NCI-H2196 (cell line): Measurements from ENCODE around the gene TAMALIN.

Experiments
- DNase-seq: peaks from one replicate; lab custom pipeline; 2025; ENCODE audit not compliant: unreplicated experiment; lab: John Stamatoyannopoulos, UW

Gene TAMALIN

GRCh38 chr12:51980809-51981127 is 26.0 kb upstream of the TAMALIN start:
- DNase-seq = no peak

- no peak for DNase-seq
These were observed 22.1 kb upstream of the TAMALIN start for GRCh38 chr12:51984657-51985056.

DNA sequence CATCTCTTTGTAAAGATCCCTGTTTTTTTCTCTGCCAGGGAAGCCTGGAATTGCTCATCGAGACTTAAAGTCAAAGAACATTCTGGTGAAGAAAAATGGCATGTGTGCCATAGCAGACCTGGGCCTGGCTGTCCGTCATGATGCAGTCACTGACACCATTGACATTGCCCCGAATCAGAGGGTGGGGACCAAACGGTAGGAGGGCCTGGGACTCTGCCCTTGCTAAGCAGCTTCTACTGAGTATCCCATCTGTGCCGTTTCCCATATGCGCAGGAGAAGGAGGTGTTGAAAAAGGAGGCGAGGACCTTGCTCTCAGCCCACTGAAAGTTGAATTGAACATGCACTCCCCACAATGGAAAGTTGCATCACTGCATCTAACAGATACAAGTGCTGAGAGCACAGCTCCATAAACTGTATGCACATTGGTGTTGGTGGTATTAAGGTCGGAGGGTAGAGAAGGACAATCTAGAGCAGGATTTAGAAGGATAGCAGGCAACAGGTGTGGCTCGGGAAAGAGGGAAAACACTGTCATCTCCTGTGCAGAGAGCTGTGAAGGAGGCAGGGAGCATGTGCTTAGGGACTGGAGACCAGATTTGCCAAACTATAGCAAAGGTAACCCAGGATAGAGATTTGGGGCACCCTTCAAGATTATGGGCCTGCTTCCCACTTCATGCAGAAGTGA is 21.5 kb upstream of the TAMALIN start:
- no peak for DNase-seq

DNA sequence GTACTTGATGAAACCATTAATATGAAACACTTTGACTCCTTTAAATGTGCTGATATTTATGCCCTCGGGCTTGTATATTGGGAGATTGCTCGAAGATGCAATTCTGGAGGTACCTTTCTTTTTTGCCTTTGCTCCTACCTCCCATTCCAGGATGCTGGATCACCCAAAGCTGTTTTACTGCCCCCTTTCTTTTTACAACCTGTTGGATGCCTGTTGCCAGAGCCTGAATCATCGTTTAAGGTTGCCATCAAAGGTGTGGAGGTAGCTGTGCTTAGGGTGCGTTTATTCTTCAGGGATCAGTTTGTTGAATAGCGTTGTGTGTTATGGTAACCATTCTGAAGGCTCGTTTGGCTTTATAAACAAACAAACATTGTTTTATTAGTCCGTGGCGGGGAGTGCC is 19.9 kb upstream of the TAMALIN start:
- DNase-seq = no peak

DNA sequence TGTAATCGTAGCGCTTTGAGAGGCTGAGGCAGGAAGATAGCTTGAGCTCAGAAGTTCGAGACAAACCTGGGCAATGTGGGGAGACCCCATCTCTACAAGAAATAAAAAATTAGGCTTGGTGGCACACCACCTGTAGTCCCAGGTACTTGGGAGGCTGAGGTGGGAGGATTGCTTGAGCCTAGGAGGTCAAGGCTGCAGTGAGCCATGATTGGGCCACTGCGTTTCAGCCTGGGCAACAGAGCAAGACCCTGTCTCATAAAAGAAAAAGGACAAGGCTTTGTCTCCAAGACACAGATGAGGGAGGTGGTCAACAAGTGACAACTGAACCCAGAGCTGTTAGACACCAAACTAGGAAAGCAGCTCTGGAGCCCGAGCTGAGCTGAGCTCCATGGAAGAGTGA is 14.5 kb upstream of the TAMALIN start:
- no peak for DNase-seq

DNA sequence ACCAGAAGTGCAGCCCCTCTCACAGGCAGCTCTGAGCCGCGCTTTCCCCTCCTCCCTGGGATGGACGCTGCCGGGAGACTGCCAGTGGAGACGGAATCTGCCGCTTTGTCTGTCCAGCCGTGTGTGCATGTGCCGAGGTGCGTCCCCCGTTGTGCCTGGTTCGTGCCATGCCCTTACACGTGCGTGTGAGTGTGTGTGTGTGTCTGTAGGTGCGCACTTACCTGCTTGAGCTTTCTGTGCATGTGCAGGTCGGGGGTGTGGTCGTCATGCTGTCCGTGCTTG is 12.3 kb upstream of the TAMALIN start:
- DNase-seq = no peak

DNA sequence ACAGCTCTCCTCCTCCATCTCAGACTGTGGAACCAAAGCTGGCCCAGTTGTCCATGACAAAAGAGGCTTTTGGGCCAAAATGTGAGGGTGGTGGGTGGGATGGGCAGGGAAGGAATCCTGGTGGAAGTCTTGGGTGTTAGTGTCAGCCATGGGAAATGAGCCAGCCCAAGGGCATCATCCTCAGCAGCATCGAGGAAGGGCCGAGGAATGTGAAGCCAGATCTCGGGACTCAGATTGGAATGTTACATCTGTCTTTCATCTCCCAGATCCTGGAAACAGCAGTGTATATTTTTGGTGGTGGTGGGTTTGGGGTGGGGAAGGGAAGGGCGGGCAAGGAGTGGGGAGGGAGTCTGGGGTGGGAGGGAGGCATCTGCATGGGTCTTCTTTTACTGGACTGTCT is 11.8 kb upstream of the TAMALIN start:
- DNase-seq = no peak

DNA sequence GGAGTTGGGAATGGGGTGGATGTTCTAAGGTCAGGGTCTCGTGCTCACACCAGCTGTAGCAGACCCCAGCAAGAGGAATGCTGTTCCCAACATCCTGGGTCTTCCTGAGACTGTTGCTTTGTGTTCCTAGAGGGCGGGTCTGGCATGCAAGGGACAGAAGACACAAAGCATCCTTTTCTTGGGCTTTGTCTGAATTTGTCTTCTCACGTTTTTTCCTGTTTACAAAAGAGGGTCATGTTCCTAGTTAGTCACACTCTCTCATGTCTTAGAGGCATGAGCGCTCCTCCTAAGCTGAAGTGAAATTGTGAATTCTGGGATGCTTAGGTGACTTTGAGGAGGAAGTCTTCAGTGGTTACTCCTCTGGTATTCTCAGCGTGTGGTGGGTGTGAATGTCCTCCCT is 9.6 kb upstream of the TAMALIN start:
- no peak for DNase-seq

DNA sequence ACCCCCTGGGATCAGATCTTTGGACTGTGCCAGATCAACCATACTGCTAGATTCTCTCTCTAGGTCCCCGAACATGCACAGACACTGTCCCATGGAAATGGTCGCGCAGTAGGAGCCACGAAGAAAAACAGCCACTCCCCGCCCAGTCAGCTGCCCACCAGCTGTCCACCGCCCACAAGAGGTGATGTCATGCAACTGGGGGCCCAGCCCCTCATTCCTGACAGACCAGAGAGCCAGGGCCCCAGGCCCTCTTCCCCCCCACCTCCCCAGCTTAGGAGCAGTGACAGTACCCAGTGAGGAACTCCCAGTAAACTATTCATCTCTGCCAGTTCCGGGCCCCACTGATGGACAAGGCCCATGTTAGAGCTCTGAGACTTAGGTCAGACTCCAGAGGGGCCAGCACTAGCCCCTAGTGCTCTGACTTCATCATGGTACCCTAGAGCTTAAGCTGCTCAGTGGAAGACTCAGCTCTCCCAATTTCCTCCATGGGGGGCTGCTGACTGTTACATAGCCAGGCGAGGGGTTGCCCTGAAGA is 3.7 kb upstream of the TAMALIN start:
- DNase-seq = no peak

DNA sequence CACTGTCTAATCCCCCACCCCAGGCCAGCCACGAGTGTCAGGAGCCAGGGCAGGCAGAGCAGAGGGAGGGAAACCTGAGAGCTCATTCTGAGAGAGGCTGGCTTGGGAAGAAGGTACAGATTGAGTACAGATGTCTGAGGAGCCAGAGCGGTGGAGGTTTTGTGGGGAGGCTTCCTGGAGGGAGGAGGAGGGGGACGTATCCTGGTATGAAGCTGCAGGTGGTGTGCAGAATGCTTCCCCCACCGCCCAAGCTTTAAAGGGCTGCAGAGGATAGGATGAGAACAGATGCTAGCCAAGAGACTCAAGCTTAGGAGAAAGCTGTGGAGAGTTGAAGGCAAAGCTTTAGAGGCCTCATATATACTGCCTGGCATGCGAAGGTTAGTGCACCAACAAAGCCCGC is 3.2 kb upstream of the TAMALIN start:
- no peak for DNase-seq

DNA sequence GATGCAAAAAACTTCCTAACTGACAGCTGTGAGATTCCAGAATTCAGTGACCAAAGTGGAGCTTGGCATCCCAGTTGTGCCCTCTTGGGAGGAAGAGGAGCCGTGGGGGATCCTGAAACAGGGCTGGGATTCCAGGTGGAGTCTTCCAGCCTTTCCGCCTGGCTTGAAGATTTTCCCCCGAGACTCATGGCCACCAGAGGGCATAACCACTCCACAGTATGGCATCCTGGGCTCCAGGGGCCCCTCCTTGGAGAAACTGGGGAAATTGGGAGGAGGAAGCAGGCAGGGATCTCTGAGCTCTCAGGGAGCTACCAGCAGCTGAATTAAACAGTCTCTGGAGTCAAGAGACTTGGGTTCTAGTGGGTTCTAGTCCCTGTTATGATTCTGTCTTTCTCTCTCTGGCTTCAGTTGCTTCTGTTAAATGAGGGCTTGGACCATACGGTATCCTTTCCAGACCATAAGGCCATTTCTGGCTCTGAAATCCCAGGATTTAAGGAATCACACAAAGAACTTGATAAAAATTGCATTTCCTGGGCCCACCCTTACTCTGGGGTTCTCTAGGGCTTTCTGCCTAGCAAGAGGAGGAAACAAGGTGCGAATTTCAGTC is 2.6 kb upstream of the TAMALIN start:
- peak; percentile 68 for DNase-seq

DNA sequence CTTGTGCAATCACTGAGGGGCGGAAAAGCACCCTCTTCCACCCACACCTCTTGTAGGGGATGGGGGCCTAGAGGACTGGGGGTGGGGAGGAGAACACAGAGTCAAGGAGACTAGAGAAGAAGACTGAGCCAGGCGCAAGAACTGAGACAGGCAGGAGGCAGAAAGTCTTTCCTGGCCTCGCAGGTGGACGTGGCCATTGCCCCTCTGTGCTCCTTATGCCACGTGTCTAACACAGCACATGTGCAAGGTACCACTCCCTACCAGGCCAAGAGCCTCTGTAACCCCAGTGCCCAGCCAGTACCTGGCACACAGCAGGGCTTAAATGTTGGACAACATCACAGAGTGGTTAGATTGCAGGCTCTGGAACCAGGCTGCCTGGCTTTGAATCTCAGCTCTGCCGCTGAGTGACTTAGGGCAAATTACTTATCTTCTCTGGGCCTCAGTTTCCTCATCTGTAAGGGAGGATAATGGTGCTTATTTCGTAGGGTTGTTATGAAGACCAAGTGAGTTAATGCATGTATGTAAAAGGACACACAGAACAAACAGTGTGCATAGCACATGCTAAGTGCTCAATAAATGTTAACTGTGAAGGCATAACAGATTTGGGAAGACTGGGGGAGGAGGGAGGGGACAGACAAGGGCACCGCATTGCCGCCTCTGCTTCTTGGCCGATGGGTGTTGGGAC is 1.4 kb upstream of the TAMALIN start:
- DNase-seq = no peak

- no peak for DNase-seq
These were observed 643 bp upstream of the TAMALIN start for GRCh38 chr12:52005903-52006703.

- no peak for DNase-seq
These were observed 594 bp downstream of the TAMALIN start for GRCh38 chr12:52007158-52007921.

- DNase-seq = no peak
These were observed 1.3 kb downstream of the TAMALIN start for GRCh38 chr12:52007982-52008510.

GRCh38 chr12:52009081-52009751 is 2.5 kb downstream of the TAMALIN start:
- DNase-seq = no peak

DNA sequence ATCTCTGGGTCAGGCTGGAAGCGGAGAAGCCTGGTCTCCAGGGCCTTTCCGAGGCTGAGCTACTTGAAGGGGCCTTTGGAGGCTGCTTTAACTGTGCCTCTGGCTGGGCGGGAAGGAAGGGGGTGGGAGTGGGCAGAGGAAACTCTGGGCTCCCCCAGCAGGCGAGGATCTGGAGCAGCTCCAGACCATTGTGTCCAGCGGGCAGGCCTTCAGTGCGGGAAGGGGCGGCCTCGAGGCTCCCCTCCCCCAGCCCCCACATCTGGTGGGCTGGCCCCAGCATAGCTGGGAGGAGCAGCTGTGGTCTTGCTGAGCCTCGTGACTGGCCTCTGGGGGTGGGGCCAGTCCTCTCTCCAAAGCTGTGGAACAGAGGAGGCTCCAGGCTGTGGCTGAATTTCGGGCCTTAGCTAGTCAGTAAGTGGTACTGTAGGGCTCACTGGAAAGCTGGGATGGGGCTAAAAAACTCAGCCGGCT is 3.4 kb downstream of the TAMALIN start:
- DNase-seq = no peak

DNA sequence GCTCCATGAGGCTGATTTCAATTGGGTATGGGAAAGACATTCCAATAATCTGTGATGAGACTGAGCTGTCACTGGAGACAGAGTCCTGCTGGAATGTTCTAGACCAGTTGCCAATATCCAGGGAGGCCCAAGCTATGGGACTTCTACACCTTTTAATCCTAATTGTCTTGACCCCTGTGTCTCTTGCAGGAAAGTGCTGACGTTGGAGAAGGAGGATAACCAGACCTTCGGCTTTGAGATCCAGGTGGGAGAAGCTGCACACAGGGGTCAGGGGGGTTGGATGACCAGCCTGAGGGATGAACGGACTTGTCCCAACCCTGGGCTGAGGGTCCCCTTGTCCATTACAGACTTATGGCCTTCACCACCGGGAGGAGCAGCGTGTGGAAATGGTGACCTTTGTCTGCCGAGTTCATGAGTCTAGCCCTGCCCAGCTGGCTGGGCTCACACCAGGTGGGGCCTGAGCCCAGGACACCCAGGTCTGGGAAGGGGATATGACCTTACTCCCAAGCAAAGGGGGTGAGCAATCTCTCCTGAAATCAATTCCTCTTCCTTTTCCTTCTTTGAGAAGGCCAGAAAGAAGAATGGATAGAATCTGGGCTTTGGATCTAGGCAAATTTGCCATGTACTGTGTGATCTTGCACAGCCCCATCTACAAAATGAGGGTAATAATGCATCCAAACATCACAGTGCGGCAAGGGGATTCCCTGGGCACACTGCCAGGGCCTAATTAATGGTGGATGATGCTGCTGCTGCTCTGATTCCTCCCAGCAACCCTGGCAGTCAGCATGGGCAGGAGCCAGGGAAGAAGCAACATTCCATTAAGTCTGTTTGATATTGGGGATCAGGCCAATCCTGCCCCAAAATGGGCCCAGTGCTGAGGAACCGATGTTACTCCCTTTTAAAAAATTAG is 4.2 kb downstream of the TAMALIN start:
- DNase-seq = no peak

DNA sequence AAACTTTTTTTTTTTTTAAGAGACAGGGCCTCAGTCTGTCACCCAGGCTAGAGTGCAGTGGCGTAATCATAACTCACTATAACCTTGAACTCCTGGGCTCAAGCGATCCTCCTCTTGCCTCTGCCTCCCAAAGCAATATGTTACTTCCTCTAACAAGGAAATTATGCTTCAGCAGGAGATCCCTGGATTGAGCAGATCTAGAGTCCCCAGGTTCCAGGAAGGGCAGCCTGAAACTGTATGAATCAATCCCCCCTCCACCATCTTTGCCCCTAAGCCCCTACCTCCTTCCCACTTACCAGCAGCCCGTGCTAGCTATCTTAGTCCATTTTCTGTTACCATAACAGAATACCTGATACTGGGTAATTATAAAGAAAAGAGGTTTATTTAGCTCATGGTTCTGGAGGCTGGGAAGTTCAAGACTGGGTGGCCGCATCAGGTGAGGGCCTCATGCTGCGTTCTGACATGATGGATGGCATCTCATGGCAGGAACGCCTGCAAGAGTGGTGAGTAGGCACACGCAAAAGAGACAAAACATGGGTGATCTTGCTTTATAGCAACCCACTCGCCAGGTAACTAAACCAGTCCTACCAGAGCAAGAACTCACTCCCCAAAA is 5.0 kb downstream of the TAMALIN start:
- DNase-seq = no peak
